A549 (cell line): Measurements from ENCODE around the gene ATL2. TPM values are rescaled to one million over a fixed set of nuclear protein-coding genes. Genes with fewer than 3 reads are reported as not detected.

Experiments
- ATAC-seq, 2 experiments: fragments of 200-7000 bp in 1 of 2; fragments of >200 bp in 1 of 2; cut with Nextera tagmentation in 1 of 2; cut with Tn5 transposase in 1 of 2; 3 replicates each; pipeline versions ENCODE4 v1.8.0 to v1.9.1; 2018 to 2020; ENCODE audit warnings: mild to moderate bottlenecking in 1 of 2, moderate library complexity in 1 of 2
- CTCF ChIA-PET: fragments of 300-600 bp; sonication (Branson Sonifier 250); formaldehyde crosslinking; extraction: SDS; loops from one replicate; lab custom pipeline; 2021; ENCODE audit warnings: antibody characterized with exemption, inconsistent platforms; lab: Yijun Ruan, JAX
- POLR2A ChIA-PET: fragments of 350-600 bp; formaldehyde crosslinking; extraction: SDS; loops from one replicate; lab custom pipeline; 2021; ENCODE audit warnings: antibody characterized with exemption, inconsistent platforms; lab: Yijun Ruan, JAX
- DNase-seq, 2 experiments: peaks; one replicate each; pipeline versions ENCODE4 v3.0.0 to v3.0.0-alpha.2; 2011 to 2016; ENCODE audit warnings: low read depth in 1 of 2, low spot score in 1 of 2
- FAIRE-seq: peaks from 2 replicates; lab custom pipeline; 2011; peaks lifted over from hg19 to GRCh38; lab: Jason Lieb, UNC
- H3K27ac ChIP-seq, 2 experiments: fragments of >200 bp; sonication (Bioruptor Twin); formaldehyde crosslinking; 3 replicates each; pipeline ENCODE4 v1.5.1; 2016 to 2017
- H3K4me1 ChIP-seq: fragments of >200 bp; sonication (Bioruptor Twin); formaldehyde crosslinking; 3 replicates; pipeline ENCODE4 v1.6.1; 2016
- H3K4me2 ChIP-seq: fragments of >200 bp; sonication (Bioruptor Twin); formaldehyde crosslinking; 3 replicates; pipeline ENCODE4 v1.6.1; 2016
- H3K4me3 ChIP-seq: fragments of >200 bp; sonication (Bioruptor Twin); formaldehyde crosslinking; 3 replicates; pipeline ENCODE4 v1.5.1; 2016
- H3K9me3 ChIP-seq: fragments of >200 bp; sonication (Bioruptor Twin); formaldehyde crosslinking; 3 replicates; pipeline ENCODE4 v1.6.1; 2016
- CBX8 ChIP-seq: fragments of 200-600 bp; sonication (generic); IDR thresholded peaks from 2 replicates; pipeline ENCODE4 v1.6.1; 2016
- FOSB ChIP-seq: fragments of 250-450 bp; sonication (Bioruptor Pico); IDR thresholded peaks from 2 replicates; pipeline ENCODE4 v1.5.0; 2020; ENCODE audit warnings: mild to moderate bottlenecking, moderate library complexity
- FOSL2 ChIP-seq, 2 experiments: fragments of 450-650 bp in 1 of 2; fragments of >200 bp in 1 of 2; sonication (Bioruptor Twin) in 1 of 2; formaldehyde crosslinking; IDR thresholded peaks; 2 replicates each; pipeline versions ENCODE4 v1.5.0 to v1.6.1; 2016 to 2020; ENCODE audit warnings: mild to moderate bottlenecking in 1 of 2, moderate library complexity in 1 of 2
- GATA3 ChIP-seq: IDR thresholded peaks from 2 replicates; pipeline ENCODE4 v1.6.1; 2012; ENCODE audit warnings: borderline replicate concordance
- HEYL ChIP-seq: fragments of 250-450 bp; sonication (Bioruptor Pico); IDR thresholded peaks from 2 replicates; pipeline ENCODE4 v1.8.0; 2021; ENCODE audit warnings: mild to moderate bottlenecking, moderate library complexity
- JUNB ChIP-seq: fragments of >200 bp; sonication (Bioruptor Twin); formaldehyde crosslinking; IDR thresholded peaks from 2 replicates; pipeline ENCODE4 v1.6.1; 2016
- MYC ChIP-seq: IDR thresholded peaks from 2 replicates; pipeline ENCODE4 v1.6.1; 2012; ENCODE audit warnings: mild to moderate bottlenecking, inconsistent platforms, low read length, improper control_type of control experiment, borderline replicate concordance
- NFE2L2 ChIP-seq: fragments of 150-350 bp; conservative IDR thresholded peaks from 2 replicates; pipeline ENCODE4 v1.6.1; 2014; ENCODE audit warnings: low read length
- NPAS2 ChIP-seq: fragments of 250-450 bp; sonication (Bioruptor Pico); IDR thresholded peaks from 2 replicates; pipeline ENCODE4 v1.8.0; 2022; ENCODE audit warnings: mild to moderate bottlenecking, moderate library complexity, borderline replicate concordance
- PHF8 ChIP-seq: fragments of 200-600 bp; sonication (generic); IDR thresholded peaks from 2 replicates; pipeline ENCODE4 v1.6.1; 2016; ENCODE audit warnings: low read depth, mild to moderate bottlenecking, antibody characterized with exemption, moderate library complexity, borderline replicate concordance
- POLR2A ChIP-seq: IDR thresholded peaks from 2 replicates; pipeline ENCODE4 v1.6.1; 2012; ENCODE audit warnings: mild to moderate bottlenecking, low read length
- RAD21 ChIP-seq, 2 experiments: fragments of >200 bp in 1 of 2; sonication (Bioruptor Twin) in 1 of 2; formaldehyde crosslinking in 1 of 2; IDR thresholded peaks in 1 of 2; conservative IDR thresholded peaks in 1 of 2; 2 replicates in 1 of 2; 3 replicates in 1 of 2; pipeline ENCODE4 v1.6.1; 2012 to 2018; ENCODE audit warnings: inconsistent platforms in 1 of 2
- RCOR1 ChIP-seq: fragments of 150-350 bp; IDR thresholded peaks from 2 replicates; pipeline ENCODE4 v1.6.1; 2014; ENCODE audit warnings: antibody characterized with exemption, low read length, low read depth
- RFX5 ChIP-seq: fragments of 450-650 bp; IDR thresholded peaks from 2 replicates; pipeline ENCODE4 v1.7.1; 2014; ENCODE audit warnings: antibody characterized with exemption, mild to moderate bottlenecking, moderate library complexity
- SREBF2 ChIP-seq: fragments of 450-650 bp; IDR thresholded peaks from 2 replicates; pipeline ENCODE4 v1.6.1; 2014; ENCODE audit warnings: mild to moderate bottlenecking, moderate library complexity
- TP53 ChIP-seq: fragments of 250-450 bp; sonication (Bioruptor Pico); IDR thresholded peaks from 2 replicates; pipeline ENCODE4 v1.5.0; 2021; ENCODE audit warnings: mild to moderate bottlenecking, moderate library complexity
- ZFP36 ChIP-seq: fragments of 450-650 bp; IDR thresholded peaks from 2 replicates; pipeline ENCODE4 v1.6.1; 2014; ENCODE audit warnings: borderline replicate concordance; ENCODE audit not compliant: partially characterized antibody
- ZSCAN20 ChIP-seq: fragments of 250-450 bp; sonication (Bioruptor Pico); IDR thresholded peaks from 2 replicates; pipeline ENCODE4 v1.8.0; 2022; ENCODE audit warnings: mild to moderate bottlenecking, moderate library complexity
- WGBS: methylation state at CpG from one replicate; pipeline ENCODE4 v1.1.6; 2017; ENCODE audit errors: missing lambda C conversion rate; 5-methylcytosine and 5-hydroxymethylcytosine counted together
- polyA plus RNA-seq, 4 experiments: library from polyadenylated mRNA; depleted of rRNA in 3 of 4; stranded (reverse); fragments of >200 nt; fragmentation: RNase III in 1 of 4; extraction: RNeasy Plus Mini Kit Qiagen cat#74134 plus additional on column Dnase treatment in 1 of 4; gene quantifications; 2 replicates in 3 of 4; 3 replicates in 1 of 4; pipeline ENCODE4 v1.2.3, GENCODE V29; 2011 to 2017
- TF ChIP-seq, protein P1 (sequence below): fragments of 250-450 bp; sonication (Bioruptor Pico); IDR thresholded peaks from 2 replicates; pipeline ENCODE4 v1.5.0; 2020; ENCODE audit warnings: low read depth, mild to moderate bottlenecking, moderate library complexity
- TF ChIP-seq, protein P2 (sequence below): fragments of 450-650 bp; IDR thresholded peaks from 2 replicates; pipeline ENCODE4 v1.6.1; 2014; ENCODE audit warnings: antibody characterized with exemption
- TF ChIP-seq, protein P3 (sequence below): fragments of >200 bp; sonication (Bioruptor Twin); formaldehyde crosslinking; IDR thresholded peaks from 3 replicates; pipeline ENCODE4 v1.5.1; 2016
- TF ChIP-seq, protein P4 (sequence below): IDR thresholded peaks from 2 replicates; pipeline ENCODE4 v1.6.1; 2012

The ATL2 gene
- polyA plus RNA-seq, 2 of the 4 experiments (the other 2 are of a cell fraction), result 77.6 to 85.3 TPM

DNA sequence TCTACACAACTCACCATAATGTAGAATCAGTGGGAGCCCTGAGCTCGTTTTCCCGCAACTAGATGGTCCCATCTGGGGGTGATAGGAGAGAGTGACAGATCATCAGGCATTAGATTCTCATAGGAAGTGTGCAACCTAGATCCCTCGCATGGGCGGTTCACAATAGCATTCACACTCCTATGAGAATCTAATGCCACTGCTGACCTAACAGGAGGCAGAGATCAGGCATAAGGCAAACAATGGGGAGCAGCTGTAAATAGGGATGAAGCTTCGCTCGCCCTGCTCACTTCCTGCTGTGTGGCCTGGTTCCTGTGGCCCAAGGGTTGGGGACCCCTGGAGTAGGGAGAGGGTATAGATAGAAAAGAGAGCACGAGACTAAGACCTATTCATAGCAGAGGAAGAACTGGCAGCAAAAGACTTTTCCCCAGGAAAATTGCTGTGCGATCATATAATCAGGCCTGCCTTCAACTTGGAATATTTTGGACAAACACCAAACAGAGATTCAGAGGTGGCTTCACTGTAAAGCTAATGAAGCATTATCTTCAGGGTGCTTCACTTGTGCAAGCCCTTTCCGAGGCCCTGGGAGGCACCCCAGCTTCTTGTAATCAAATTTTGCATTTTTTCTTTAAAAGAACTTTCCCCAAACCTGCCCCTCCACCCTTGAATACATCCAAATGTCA is 29.0 kb upstream of the ATL2 start:
- no peak for DNase-seq
- no peak for TF ChIP-seq NPAS2 (CRISPR knock-in tag)
- TF ChIP-seq, protein P1, sequence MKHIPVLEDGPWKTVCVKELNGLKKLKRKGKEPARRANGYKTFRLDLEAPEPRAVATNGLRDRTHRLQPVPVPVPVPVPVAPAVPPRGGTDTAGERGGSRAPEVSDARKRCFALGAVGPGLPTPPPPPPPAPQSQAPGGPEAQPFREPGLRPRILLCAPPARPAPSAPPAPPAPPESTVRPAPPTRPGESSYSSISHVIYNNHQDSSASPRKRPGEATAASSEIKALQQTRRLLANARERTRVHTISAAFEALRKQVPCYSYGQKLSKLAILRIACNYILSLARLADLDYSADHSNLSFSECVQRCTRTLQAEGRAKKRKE (CRISPR knock-in tag), result no peak
- TF ChIP-seq GATA3, result no peak
- no peak for TF ChIP-seq PHF8
- no peak for TF ChIP-seq MYC
- no peak for TF ChIP-seq FOSB (CRISPR knock-in tag)
- no peak for TF ChIP-seq NFE2L2
- no peak for TF ChIP-seq POLR2A
- no peak for TF ChIP-seq ZSCAN20 (CRISPR knock-in tag)
- TF ChIP-seq, all 56 proteins: peak for 0
- WGBS, result 72% methylated on average over 9 of the region's 9 CpGs
- no peak for FAIRE-seq
- no peak overlapping the region for H3K4me2 ChIP-seq
- ATAC-seq, result no peak
- H3K4me3 ChIP-seq, result no peak overlapping the region
- H3K4me1 ChIP-seq, result no peaks in the 10 kb centered on the region
- POLR2A ChIA-PET, result no interaction called here
- peaks cover 8% of the 10 kb centered on the region; the same call in 1 of the 3 replicates for H3K9me3 ChIP-seq
- CTCF ChIA-PET, result interaction anchor here (1.1 to 2.1 kb wide), 6 partner anchors 12 to 131 kb away, joined by 3 to 6 read pairs (median 4); no protein-coding TSS in a partner anchor
- H3K27ac ChIP-seq, result no peak overlapping the region

DNA sequence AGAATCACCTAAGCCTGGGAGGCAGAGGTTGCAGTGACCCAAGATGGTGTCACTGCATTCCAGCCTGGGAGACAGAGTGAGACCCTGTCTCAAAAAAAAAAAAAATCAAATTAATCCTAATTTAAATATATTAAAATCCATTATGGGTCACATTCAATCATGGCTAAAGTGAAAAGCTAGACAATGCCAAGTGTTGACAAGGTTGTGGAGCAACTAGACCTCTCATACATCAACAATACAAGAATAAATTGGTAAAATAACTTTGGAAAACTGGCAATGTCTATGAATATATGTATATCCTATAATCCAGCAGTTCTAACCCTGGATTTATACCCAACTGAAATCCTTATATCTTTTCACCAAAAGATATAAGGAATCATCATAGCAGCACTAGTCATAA is 23.4 kb upstream of the ATL2 start:
- DNase-seq, result no peak
- Histone ChIP-seq H3K27ac (no peak overlapping the region), H3K4me1 (no peaks in the 10 kb centered on the region), H3K4me3 (no peak overlapping the region), H3K9me3 (peaks cover 21% of the 10 kb centered on the region; the same call in 2 of the 3 replicates), H3K4me2 (no peak overlapping the region)
- CTCF ChIA-PET, result interaction anchor here (1.1 to 1.3 kb wide), 4 partner anchors 14 to 85 kb away, joined by 3 to 6 read pairs (median 4); no protein-coding TSS in a partner anchor
- TF ChIP-seq ZFP36, result peak; percentile 77
- TF ChIP-seq GATA3, result no peak
- TF ChIP-seq SREBF2, result no peak
- no peak for ATAC-seq
- FAIRE-seq, result no peak
- POLR2A ChIA-PET, result no interaction called here

DNA sequence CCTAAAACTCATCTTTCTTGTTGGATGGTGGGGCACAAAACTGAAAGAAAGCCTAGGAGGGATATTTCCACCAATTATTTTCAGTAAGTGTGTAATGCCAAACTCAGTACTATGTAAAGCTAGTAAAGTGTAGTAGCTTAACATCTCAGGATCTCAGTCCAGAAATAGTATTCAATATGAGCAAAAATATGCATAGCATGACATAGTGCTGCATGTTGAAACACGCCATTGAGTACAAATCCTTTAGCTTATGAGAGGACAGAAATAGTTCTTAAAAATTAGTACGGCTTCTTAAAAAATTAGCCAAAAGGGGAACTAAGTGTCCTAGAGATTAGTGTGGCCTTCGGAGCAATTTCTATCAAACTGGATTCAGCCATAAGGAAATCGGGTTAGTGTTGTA is 21.7 kb upstream of the ATL2 start:
- ATAC-seq (no peak), DNase-seq (no peak), FAIRE-seq (no peak)
- Histone ChIP-seq H3K9me3 (peaks cover 21% of the 10 kb centered on the region; the same call in 2 of the 3 replicates), H3K4me1 (no peaks in the 10 kb centered on the region), H3K27ac (no peak overlapping the region), H3K4me3 (no peak overlapping the region), H3K4me2 (no peak overlapping the region)
- no peak for TF ChIP-seq RFX5
- TF ChIP-seq JUNB, result no peak
- TF ChIP-seq, protein P2, sequence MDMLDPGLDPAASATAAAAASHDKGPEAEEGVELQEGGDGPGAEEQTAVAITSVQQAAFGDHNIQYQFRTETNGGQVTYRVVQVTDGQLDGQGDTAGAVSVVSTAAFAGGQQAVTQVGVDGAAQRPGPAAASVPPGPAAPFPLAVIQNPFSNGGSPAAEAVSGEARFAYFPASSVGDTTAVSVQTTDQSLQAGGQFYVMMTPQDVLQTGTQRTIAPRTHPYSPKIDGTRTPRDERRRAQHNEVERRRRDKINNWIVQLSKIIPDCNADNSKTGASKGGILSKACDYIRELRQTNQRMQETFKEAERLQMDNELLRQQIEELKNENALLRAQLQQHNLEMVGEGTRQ, result no peak
- TF ChIP-seq, protein P3, sequence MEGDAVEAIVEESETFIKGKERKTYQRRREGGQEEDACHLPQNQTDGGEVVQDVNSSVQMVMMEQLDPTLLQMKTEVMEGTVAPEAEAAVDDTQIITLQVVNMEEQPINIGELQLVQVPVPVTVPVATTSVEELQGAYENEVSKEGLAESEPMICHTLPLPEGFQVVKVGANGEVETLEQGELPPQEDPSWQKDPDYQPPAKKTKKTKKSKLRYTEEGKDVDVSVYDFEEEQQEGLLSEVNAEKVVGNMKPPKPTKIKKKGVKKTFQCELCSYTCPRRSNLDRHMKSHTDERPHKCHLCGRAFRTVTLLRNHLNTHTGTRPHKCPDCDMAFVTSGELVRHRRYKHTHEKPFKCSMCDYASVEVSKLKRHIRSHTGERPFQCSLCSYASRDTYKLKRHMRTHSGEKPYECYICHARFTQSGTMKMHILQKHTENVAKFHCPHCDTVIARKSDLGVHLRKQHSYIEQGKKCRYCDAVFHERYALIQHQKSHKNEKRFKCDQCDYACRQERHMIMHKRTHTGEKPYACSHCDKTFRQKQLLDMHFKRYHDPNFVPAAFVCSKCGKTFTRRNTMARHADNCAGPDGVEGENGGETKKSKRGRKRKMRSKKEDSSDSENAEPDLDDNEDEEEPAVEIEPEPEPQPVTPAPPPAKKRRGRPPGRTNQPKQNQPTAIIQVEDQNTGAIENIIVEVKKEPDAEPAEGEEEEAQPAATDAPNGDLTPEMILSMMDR, result no peak
- TF ChIP-seq RCOR1, result no peak
- no peak for TF ChIP-seq RAD21 (conservative IDR thresholded peaks at IDR 0.05 in 1 of 2, IDR thresholded peaks at IDR 0.05 in 1 of 2)
- TF ChIP-seq, protein P4, sequence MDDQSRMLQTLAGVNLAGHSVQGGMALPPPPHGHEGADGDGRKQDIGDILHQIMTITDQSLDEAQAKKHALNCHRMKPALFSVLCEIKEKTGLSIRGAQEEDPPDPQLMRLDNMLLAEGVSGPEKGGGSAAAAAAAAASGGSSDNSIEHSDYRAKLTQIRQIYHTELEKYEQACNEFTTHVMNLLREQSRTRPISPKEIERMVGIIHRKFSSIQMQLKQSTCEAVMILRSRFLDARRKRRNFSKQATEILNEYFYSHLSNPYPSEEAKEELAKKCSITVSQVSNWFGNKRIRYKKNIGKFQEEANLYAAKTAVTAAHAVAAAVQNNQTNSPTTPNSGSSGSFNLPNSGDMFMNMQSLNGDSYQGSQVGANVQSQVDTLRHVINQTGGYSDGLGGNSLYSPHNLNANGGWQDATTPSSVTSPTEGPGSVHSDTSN, result no peak
- TF ChIP-seq CBX8, result no peak
- no peak for TF ChIP-seq PHF8
- TF ChIP-seq HEYL, result no peak
- TF ChIP-seq FOSL2 (IDR thresholded peaks at IDR 0.05), result no peak
- TF ChIP-seq FOSL2 (CRISPR knock-in tag; IDR thresholded peaks at IDR 0.05), result no peak
- TF ChIP-seq TP53 (CRISPR knock-in tag), result no peak
- no peak for TF ChIP-seq POLR2A
- ChIA-PET CTCF (interaction anchor here (1.2 to 1.5 kb wide), 2 partner anchors 9 to 110 kb away, joined by 3 read pairs; no protein-coding TSS in a partner anchor), POLR2A (no interaction called here)
- WGBS, result 52% methylated on average over 4 of the region's 4 CpGs
